Activated B cell treated with CpG ODN at 0.5 μM for 24 hours (primary cell): ENCODE results near the gene P3H4. TPM values are rescaled to one million over a fixed set of nuclear protein-coding genes. Genes with fewer than 3 reads are reported as not detected.
A peak's percentile ranks its signal among the peaks of the same experiment; 100 is the strongest.
"Not testable (repeated sequence)": the region's sequence is repeated elsewhere in the genome, so short reads cannot be mapped to it uniquely, and the experiment has no call there.

Source experiments
- ATAC-seq: fragments of 200-7000 bp; cut with Tn5 transposase; one replicate; pipeline ENCODE4 v1.10.0; 2021; ENCODE audit warnings: low read depth, mild to moderate bottlenecking, moderate library complexity
- CTCF ChIA-PET: fragments of 350-600 bp; sonication (Branson Sonifier 250); formaldehyde crosslinking; loops from one replicate; lab custom pipeline; 2021; ENCODE audit warnings: antibody characterized with exemption; lab: Charles Lee
- POLR2A ChIA-PET: fragments of 350-600 bp; sonication (Branson Sonifier 250); formaldehyde crosslinking; loops from one replicate; lab custom pipeline; 2021; ENCODE audit warnings: antibody characterized with exemption; lab: Charles Lee
- DNase-seq: peaks from one replicate; pipeline ENCODE4 v3.0.0; 2022
- H3K27ac Mint-ChIP-seq: one replicate; pipeline ENCODE4 v1.8.0; 2020; ENCODE audit warnings: mixed read lengths
- H3K27me3 Mint-ChIP-seq: one replicate; pipeline ENCODE4 v1.8.0; 2021; ENCODE audit warnings: mixed read lengths
- H3K36me3 Mint-ChIP-seq: one replicate; pipeline ENCODE4 v1.8.0; 2021; ENCODE audit warnings: low read depth, mixed read lengths
- H3K4me1 Mint-ChIP-seq: one replicate; pipeline ENCODE4 v1.8.0; 2021; ENCODE audit warnings: mixed read lengths
- H3K4me3 Mint-ChIP-seq: one replicate; pipeline ENCODE4 v1.8.0; 2020; ENCODE audit warnings: mild to moderate bottlenecking, mixed read lengths
- H3K9me3 Mint-ChIP-seq: one replicate; pipeline ENCODE4 v1.8.0; 2020; ENCODE audit warnings: mixed read lengths
- CTCF ChIP-seq: fragments of 200-600 bp; IDR thresholded peaks from one replicate; pipeline ENCODE4 v1.8.0; 2022; ENCODE audit warnings: antibody characterized with exemption, mild to moderate bottlenecking
- intact Hi-C: fragments of 100-400 bp; cut with micrococcal nuclease; formaldehyde crosslinking; loops from one replicate; pipeline ENCODE4 v1.15.1; 2024
- total RNA-seq: library from RNA; stranded (reverse); gene quantifications from 2 replicates; pipeline ENCODE4 v1.2.3, GENCODE V29; 2022

Gene P3H4
- total RNA-seq, 1 donor from 2014 or later = 1.9 TPM

DNA sequence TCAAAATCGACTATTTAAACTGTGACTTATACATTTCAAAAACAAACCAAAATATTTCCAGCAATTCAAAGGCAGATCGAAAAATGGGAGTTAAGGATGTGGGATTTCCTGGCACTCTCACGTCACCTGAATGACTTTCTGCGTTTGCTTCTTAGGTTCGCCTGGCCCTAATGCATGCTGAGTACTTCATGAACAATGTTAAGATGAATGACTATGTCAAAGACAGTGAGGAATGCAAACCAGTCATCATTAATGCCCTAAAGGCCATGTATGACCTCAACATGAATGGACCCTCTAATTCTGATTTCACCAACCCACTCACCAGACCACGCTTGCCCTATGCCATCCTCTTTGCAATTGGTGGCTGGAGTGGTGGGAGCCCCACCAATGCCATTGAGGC lies 33.2 kb upstream of the P3H4 start:
- H3K4me3 Mint-ChIP-seq = no peak overlapping the region
- no peaks in the 10 kb centered on the region for H3K27me3 Mint-ChIP-seq
- peaks cover 17% of the 10 kb centered on the region for H3K4me1 Mint-ChIP-seq
- no peak for ATAC-seq
- H3K9me3 Mint-ChIP-seq = no peaks in the 10 kb centered on the region
- TF ChIP-seq CTCF = no peak
- ChIA-PET POLR2A (no interaction called here), CTCF (no interaction called here)
- H3K36me3 Mint-ChIP-seq = peaks cover 2% of the 10 kb centered on the region
- no peak for DNase-seq
- intact Hi-C loops = no loop called here
- H3K27ac Mint-ChIP-seq = no peak overlapping the region

- POLR2A ChIA-PET, ATAC-seq: not testable (repeated sequence)
These were observed 29.0 kb upstream of the P3H4 start for GRCh38 chr17:41840781-41841180.

GRCh38 chr17:41839448-41839847 lies 27.7 kb upstream of the P3H4 start:
- CTCF ChIA-PET, DNase-seq, ATAC-seq, H3K27me3 Mint-ChIP-seq, H3K4me3 Mint-ChIP-seq, H3K36me3 Mint-ChIP-seq, intact Hi-C loops, H3K27ac Mint-ChIP-seq, POLR2A ChIA-PET, H3K9me3 Mint-ChIP-seq: not testable (repeated sequence)
- peaks cover 13% of the 10 kb centered on the region for H3K4me1 Mint-ChIP-seq

More at GRCh38 chr17:41840781-41841180, 29.0 kb upstream of the P3H4 start:
- intact Hi-C loops, DNase-seq, H3K9me3 Mint-ChIP-seq, H3K4me1 Mint-ChIP-seq, H3K4me3 Mint-ChIP-seq, CTCF ChIA-PET, H3K27me3 Mint-ChIP-seq, H3K27ac Mint-ChIP-seq, H3K36me3 Mint-ChIP-seq: not testable (repeated sequence)

- intact Hi-C loops = no loop called here
- Mint-ChIP-seq H3K27ac (no peak within 1 kb of the TSS), H3K27me3 (no peaks in the 10 kb centered on the region), H3K4me1 (peaks cover 13% of the 10 kb centered on the region), H3K9me3 (no peaks in the 10 kb centered on the region), H3K4me3 (peak within 1 kb of the TSS; percentile 87), H3K36me3 (peaks cover under 1% of the 10 kb centered on the region)
- POLR2A ChIA-PET = interaction anchor here (0.5 to 0.6 kb wide), 2 partner anchors 72 to 105 kb away, joined by 4 to 6 read pairs; no protein-coding TSS in a partner anchor
- no peak for DNase-seq
- CTCF ChIA-PET = no interaction called here
- no peak for TF ChIP-seq CTCF
- no peak for ATAC-seq
These were observed 26.2 kb upstream of the P3H4 start, which contains the start of gene KLHL10 for GRCh38 chr17:41837761-41838538. TSS of gene KLHL10 (plus strand) at chr17:41837825. CDS start at chr17:41837933, 108 bp downstream.

DNA sequence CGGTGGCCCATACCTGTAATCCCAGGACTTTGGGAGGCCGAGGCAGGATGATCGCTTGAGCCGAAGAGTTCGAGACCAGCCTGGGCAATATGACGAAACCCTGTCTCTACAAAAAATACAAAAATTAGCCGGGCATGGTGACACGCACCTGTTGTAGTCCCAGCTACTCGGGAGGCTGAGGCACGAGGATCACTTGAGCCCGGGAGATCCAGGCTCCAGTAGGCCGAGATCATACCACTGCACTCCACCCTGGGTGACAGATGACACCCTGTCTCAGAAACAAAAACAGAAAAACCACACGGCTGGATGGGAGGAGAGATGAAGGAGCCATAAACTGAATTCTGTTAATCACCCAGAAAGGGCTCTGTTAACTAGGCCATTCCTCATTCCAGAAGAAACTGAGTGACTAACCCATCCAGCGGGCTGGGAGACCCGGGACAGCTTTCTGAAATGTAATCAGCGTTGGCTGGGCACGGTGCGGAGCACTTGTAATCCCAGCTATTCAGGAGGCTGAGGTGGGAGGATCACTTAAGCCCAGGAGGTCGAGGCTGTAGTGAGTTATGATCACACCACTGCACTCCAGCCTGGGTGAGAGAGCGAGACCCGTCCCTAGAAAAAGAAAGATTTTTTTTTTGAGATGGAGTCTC lies 24.9 kb upstream of the P3H4 start:
- H3K4me1 Mint-ChIP-seq = peaks cover 13% of the 10 kb centered on the region
- POLR2A ChIA-PET = interaction anchor here (2.7 kb wide), 1 partner anchor 28 kb away, joined by 10 read pairs; the partner anchor contains the start of gene KLHL11
- no peaks in the 10 kb centered on the region for H3K9me3 Mint-ChIP-seq
- TF ChIP-seq CTCF = no peak
- H3K4me3 Mint-ChIP-seq = peak overlapping the region; percentile 87
- peak overlapping the region; percentile 41 for H3K27ac Mint-ChIP-seq
- intact Hi-C loops = no loop called here
- H3K27me3 Mint-ChIP-seq = no peaks in the 10 kb centered on the region
- ATAC-seq (no peak), DNase-seq (no peak)
- peaks cover 9% of the 10 kb centered on the region for H3K36me3 Mint-ChIP-seq
- CTCF ChIA-PET = no interaction called here
